Activated CD8-positive, alpha-beta T cell treated with anti-CD3 and anti-CD28 coated beads for 36 hours (primary cell): ENCODE measurements around the gene ETNPPL. TPM values are rescaled to one million over a fixed set of nuclear protein-coding genes. Genes with fewer than 3 reads are reported as not detected.
A peak's percentile ranks its signal among the peaks of the same experiment; 100 is the strongest.

Experiments used
- ATAC-seq: fragments of 200-7000 bp; cut with Tn5 transposase; one replicate; pipeline ENCODE4 v1.10.0; 2021; ENCODE audit warnings: mild to moderate bottlenecking, moderate library complexity
- CTCF ChIA-PET: fragments of 350-600 bp; sonication (Branson Sonifier 250); formaldehyde crosslinking; loops from one replicate; lab custom pipeline; 2021; ENCODE audit warnings: antibody characterized with exemption; lab: Charles Lee
- POLR2A ChIA-PET: fragments of 350-600 bp; sonication (Branson Sonifier 250); formaldehyde crosslinking; loops from one replicate; lab custom pipeline; 2021; ENCODE audit warnings: antibody characterized with exemption; lab: Charles Lee
- DNase-seq: peaks from one replicate; pipeline ENCODE4 v3.0.0-alpha.2; 2020
- H3K27ac Mint-ChIP-seq: one replicate; pipeline ENCODE4 v1.8.0; 2021; ENCODE audit warnings: mild to moderate bottlenecking, mixed read lengths
- H3K27me3 Mint-ChIP-seq: one replicate; pipeline ENCODE4 v1.8.0; 2021; ENCODE audit warnings: mixed read lengths
- H3K36me3 Mint-ChIP-seq: one replicate; pipeline ENCODE4 v1.8.0; 2021; ENCODE audit warnings: low read depth, mixed read lengths
- H3K4me1 Mint-ChIP-seq: one replicate; pipeline ENCODE4 v1.8.0; 2021; ENCODE audit warnings: low read depth, mixed read lengths
- H3K4me3 Mint-ChIP-seq: one replicate; pipeline ENCODE4 v1.8.0; 2021; ENCODE audit warnings: mild to moderate bottlenecking, moderate library complexity, mixed read lengths
- H3K9me3 Mint-ChIP-seq: one replicate; pipeline ENCODE4 v1.8.0; 2021; ENCODE audit warnings: mixed read lengths
- CTCF ChIP-seq: fragments of 200-600 bp; IDR thresholded peaks from one replicate; pipeline ENCODE4 v1.8.0; 2022; ENCODE audit warnings: antibody characterized with exemption, mild to moderate bottlenecking
- intact Hi-C: fragments of 100-400 bp; cut with micrococcal nuclease; formaldehyde crosslinking; loops from one replicate; pipeline ENCODE4 v1.10.0; 2022
- total RNA-seq, 2 experiments: library from RNA; stranded (reverse); gene quantifications; one replicate each; pipeline ENCODE4 v1.2.3, GENCODE V29; 2021

Gene ETNPPL
- total RNA-seq = not detected

- POLR2A ChIA-PET = no interaction called here
- CTCF ChIA-PET = no interaction called here
- no peak for TF ChIP-seq CTCF
- intact Hi-C loops = no loop called here
- DNase-seq = peak; percentile 51
- Mint-ChIP-seq H3K36me3 (peaks cover 2% of the 10 kb centered on the region), H3K27ac (no peak within 1 kb of the TSS), H3K4me3 (peak within 1 kb of the TSS; percentile 76), H3K27me3 (peaks cover 38% of the 10 kb centered on the region), H3K4me1 (peaks cover 10% of the 10 kb centered on the region), H3K9me3 (peaks cover 3% of the 10 kb centered on the region)
- ATAC-seq = peak; percentile 89
Observed at GRCh38 chr4:108762559-108763225, at the start of gene ETNPPL. ETNPPL (minus strand) TSS chr4:108763053; CDS start chr4:108762898, 155 bp downstream.

- DNase-seq (no peak), ATAC-seq (no peak)
- intact Hi-C loops = no loop called here
- TF ChIP-seq CTCF = no peak
- CTCF ChIA-PET = no interaction called here
- POLR2A ChIA-PET = no interaction called here
- Mint-ChIP-seq H3K27me3 (peaks cover 25% of the 10 kb centered on the region), H3K9me3 (no peaks in the 10 kb centered on the region), H3K4me1 (no peaks in the 10 kb centered on the region), H3K27ac (no peak overlapping the region), H3K36me3 (no peaks in the 10 kb centered on the region), H3K4me3 (no peak overlapping the region)
Observed at GRCh38 chr4:108811486-108811885, 48.6 kb upstream of the ETNPPL start.

DNA sequence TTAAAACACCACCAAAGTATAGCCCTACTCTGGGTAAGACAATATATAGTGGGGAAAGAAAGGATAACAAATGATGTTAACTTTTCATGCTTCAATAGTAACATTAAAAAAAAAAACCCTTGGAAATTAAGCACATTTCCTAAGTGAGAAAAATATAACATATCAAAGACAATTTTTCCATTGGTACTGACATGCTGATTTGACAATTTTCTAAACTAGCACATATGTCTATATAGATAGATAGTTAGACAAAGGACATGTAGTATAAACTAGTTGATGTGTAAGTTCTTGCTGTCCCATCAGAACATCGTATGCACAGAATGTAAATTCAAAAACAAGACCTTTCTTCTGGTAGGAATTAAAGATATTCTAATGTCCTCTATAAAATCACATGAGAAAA is 47.2 kb upstream of the ETNPPL start:
- H3K27me3 Mint-ChIP-seq = peaks cover 18% of the 10 kb centered on the region
- no peaks in the 10 kb centered on the region for H3K9me3 Mint-ChIP-seq
- H3K4me3 Mint-ChIP-seq = no peak overlapping the region
- no peaks in the 10 kb centered on the region for H3K4me1 Mint-ChIP-seq
- ChIA-PET CTCF (no interaction called here), POLR2A (no interaction called here)
- no peak overlapping the region for H3K27ac Mint-ChIP-seq
- TF ChIP-seq CTCF = no peak
- DNase-seq (no peak), ATAC-seq (no peak)
- no peaks in the 10 kb centered on the region for H3K36me3 Mint-ChIP-seq
- intact Hi-C loops = no loop called here

GRCh38 chr4:108804648-108805273 is 41.9 kb upstream of the ETNPPL start:
- no peak overlapping the region for H3K4me3 Mint-ChIP-seq
- H3K27me3 Mint-ChIP-seq = peaks cover 5% of the 10 kb centered on the region
- H3K27ac Mint-ChIP-seq = no peak overlapping the region
- no peak for DNase-seq
- intact Hi-C loops = no loop called here
- ChIA-PET POLR2A (no interaction called here), CTCF (no interaction called here)
- TF ChIP-seq CTCF = no peak
- H3K9me3 Mint-ChIP-seq = no peaks in the 10 kb centered on the region
- H3K4me1 Mint-ChIP-seq = no peaks in the 10 kb centered on the region
- no peak for ATAC-seq
- no peaks in the 10 kb centered on the region for H3K36me3 Mint-ChIP-seq

DNA sequence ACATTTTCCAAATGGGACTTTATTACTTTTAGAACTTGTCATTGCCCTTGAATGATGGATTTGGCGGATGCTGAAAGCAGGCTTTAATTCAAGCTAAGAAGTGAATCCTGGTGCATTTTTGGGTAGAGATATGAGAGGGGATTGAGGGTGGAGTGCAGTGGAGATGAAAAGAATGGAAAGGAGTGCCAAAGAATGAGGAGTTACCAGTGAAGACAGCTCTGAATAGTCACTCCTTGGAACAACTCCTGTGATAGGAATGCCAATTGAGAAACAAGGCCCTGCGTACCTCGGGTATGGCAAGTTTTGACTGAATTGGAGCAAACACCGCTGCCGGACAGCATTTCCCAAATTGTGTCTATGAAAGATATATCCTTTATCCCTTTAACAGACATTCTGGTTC is 36.5 kb upstream of the ETNPPL start:
- CTCF ChIA-PET = no interaction called here
- Mint-ChIP-seq H3K36me3 (no peaks in the 10 kb centered on the region), H3K4me3 (no peak overlapping the region), H3K27me3 (no peaks in the 10 kb centered on the region), H3K4me1 (no peaks in the 10 kb centered on the region), H3K9me3 (no peaks in the 10 kb centered on the region), H3K27ac (no peak overlapping the region)
- intact Hi-C loops = no loop called here
- ATAC-seq (no peak), DNase-seq (no peak)
- POLR2A ChIA-PET = no interaction called here
- TF ChIP-seq CTCF = no peak
